CD4-positive, alpha-beta T cell treated with Interleukin-2 at 100 ng/mL for 4 hours (primary cell): Measurements from ENCODE around the gene GSG1.

Experiments
- DNase-seq: peaks from one replicate; pipeline ENCODE4 v3.0.0-alpha.2; 2020; ENCODE audit warnings: low spot score

The GSG1 gene

GRCh38 chr12:13103391-13104033, at the start of gene GSG1:
Gene GSG1, minus strand, starts transcription at chr12:13103667. Its CDS starts 155 bp downstream, at chr12:13103512.
- peak; percentile 37 for DNase-seq

- no peak for DNase-seq
These were observed 49.7 kb upstream of the GSG1 start for GRCh38 chr12:13153180-13153579.

GRCh38 chr12:13152756-13153155, 49.3 kb upstream of the GSG1 start:
- DNase-seq: no peak

GRCh38 chr12:13152281-13152680, 48.8 kb upstream of the GSG1 start:
- DNase-seq: no peak

- no peak for DNase-seq
These were observed 45.9 kb upstream of the GSG1 start for GRCh38 chr12:13149411-13149810.

- no peak for DNase-seq
These were observed 45.0 kb upstream of the GSG1 start for GRCh38 chr12:13148485-13148847.

GRCh38 chr12:13147688-13148484, 44.4 kb upstream of the GSG1 start:
- no peak for DNase-seq

- DNase-seq: no peak
These were observed 43.0 kb upstream of the GSG1 start for GRCh38 chr12:13146336-13146938.

- no peak for DNase-seq
These were observed 40.9 kb upstream of the GSG1 start for GRCh38 chr12:13144266-13144828.

- DNase-seq: no peak
These were observed 39.3 kb upstream of the GSG1 start for GRCh38 chr12:13142747-13143146.

- no peak for DNase-seq
These were observed 38.2 kb upstream of the GSG1 start for GRCh38 chr12:13141686-13142085.

- DNase-seq: no peak
These were observed 32.1 kb upstream of the GSG1 start for GRCh38 chr12:13135371-13136178.

GRCh38 chr12:13133886-13134285, 30.4 kb upstream of the GSG1 start:
- DNase-seq: no peak

GRCh38 chr12:13130981-13131380, 27.5 kb upstream of the GSG1 start:
- no peak for DNase-seq

GRCh38 chr12:13128291-13128965, 25.0 kb upstream of the GSG1 start:
- DNase-seq: no peak

- DNase-seq: no peak
These were observed 24.0 kb upstream of the GSG1 start for GRCh38 chr12:13127444-13127843.

GRCh38 chr12:13126494-13126893, 23.0 kb upstream of the GSG1 start:
- no peak for DNase-seq

- DNase-seq: no peak
These were observed 22.5 kb upstream of the GSG1 start for GRCh38 chr12:13125996-13126395.

- DNase-seq: no peak
These were observed 21.4 kb upstream of the GSG1 start for GRCh38 chr12:13124656-13125505.

GRCh38 chr12:13121568-13121967, 18.1 kb upstream of the GSG1 start:
- no peak for DNase-seq

- DNase-seq: no peak
These were observed 16.9 kb upstream of the GSG1 start for GRCh38 chr12:13120413-13120812.
